ENCODE measurements around the gene STRBP.
"Not testable (repeated sequence)": the region's sequence is repeated elsewhere in the genome, so short reads cannot be mapped to it uniquely, and the experiment has no call there.

The STRBP gene

GRCh38 chr9:123246534-123246933, 21.9 kb downstream of the STRBP start:
- no peak for DNase-seq

- DNase-seq: no peak
Measured at GRCh38 chr9:123239726-123240125, 28.7 kb downstream of the STRBP start.

- DNase-seq: no peak
Measured at GRCh38 chr9:123238365-123238764, 30.0 kb downstream of the STRBP start.

- DNase-seq: no peak
Measured at GRCh38 chr9:123237220-123237619, 31.2 kb downstream of the STRBP start.

GRCh38 chr9:123235448-123235847, 32.9 kb downstream of the STRBP start:
- DNase-seq: no peak

- DNase-seq: no peak
Measured at GRCh38 chr9:123234853-123235252, 33.5 kb downstream of the STRBP start.

GRCh38 chr9:123232332-123232731, 36.1 kb downstream of the STRBP start:
- no peak for DNase-seq

GRCh38 chr9:123231421-123231820, 37.0 kb downstream of the STRBP start:
- no peak for DNase-seq

- no peak for DNase-seq
Measured at GRCh38 chr9:123228967-123229366, 39.4 kb downstream of the STRBP start.

- DNase-seq: no peak
Measured at GRCh38 chr9:123225995-123226394, 42.4 kb downstream of the STRBP start.

- peak; percentile 31 to 78 for DNase-seq
Measured at GRCh38 chr9:123225374-123225813, 43.0 kb downstream of the STRBP start.

- no peak for DNase-seq
Measured at GRCh38 chr9:123220127-123220526, 48.3 kb downstream of the STRBP start.

- no peak for DNase-seq
Measured at GRCh38 chr9:123218831-123219230, 49.6 kb downstream of the STRBP start.

GRCh38 chr9:123217128-123217654, 51.2 kb downstream of the STRBP start:
- DNase-seq: no peak

GRCh38 chr9:123216251-123216797, 52.1 kb downstream of the STRBP start:
- no peak for DNase-seq

GRCh38 chr9:123211081-123211480, 57.3 kb downstream of the STRBP start:
- no peak for DNase-seq

- no peak for DNase-seq
Measured at GRCh38 chr9:123208626-123209174, 59.7 kb downstream of the STRBP start.

GRCh38 chr9:123206065-123206464, 62.3 kb downstream of the STRBP start:
- DNase-seq: no peak

- no peak for DNase-seq
Measured at GRCh38 chr9:123201083-123201482, 67.3 kb downstream of the STRBP start.

- not testable (repeated sequence) for DNase-seq
Measured at GRCh38 chr9:123200469-123200868, 67.9 kb downstream of the STRBP start.

GRCh38 chr9:123196124-123196523, 72.3 kb downstream of the STRBP start:
- DNase-seq: no peak

- DNase-seq: no peak
Measured at GRCh38 chr9:123194023-123194422, 74.4 kb downstream of the STRBP start.

- no peak for DNase-seq
Measured at GRCh38 chr9:123191680-123192079, 76.7 kb downstream of the STRBP start.

GRCh38 chr9:123191260-123191659, 77.1 kb downstream of the STRBP start:
- DNase-seq: no peak

- DNase-seq: no peak
Measured at GRCh38 chr9:123187131-123187530, 81.3 kb downstream of the STRBP start.
